GM21619 (cell line): ENCODE results near the gene MBOAT2.
"Not testable (repeated sequence)": the region's sequence is repeated elsewhere in the genome, so short reads cannot be mapped to it uniquely, and the experiment has no call there.

ENCODE experiments used
- ATAC-seq: cut with Tn5 transposase; IDR thresholded peaks from one replicate; pipeline ENCODE4 v1.9.1; 2021; ENCODE audit not compliant: unreplicated experiment

The MBOAT2 gene

GRCh38 chr2:8993902-8994278, 9.6 kb downstream of the MBOAT2 start:
- ATAC-seq = no peak

GRCh38 chr2:8993196-8993901, 10.1 kb downstream of the MBOAT2 start:
- ATAC-seq = no peak

- ATAC-seq = no peak
Observed at GRCh38 chr2:8992643-8993042, 10.8 kb downstream of the MBOAT2 start.

GRCh38 chr2:8989536-8990079, 13.9 kb downstream of the MBOAT2 start:
- no peak for ATAC-seq

GRCh38 chr2:8987410-8987809, 16.1 kb downstream of the MBOAT2 start:
- ATAC-seq = no peak

- no peak for ATAC-seq
Observed at GRCh38 chr2:8986327-8986976, 17.0 kb downstream of the MBOAT2 start.

GRCh38 chr2:8985561-8986326, 17.7 kb downstream of the MBOAT2 start:
- no peak for ATAC-seq

GRCh38 chr2:8984855-8985254, 18.6 kb downstream of the MBOAT2 start:
- peak; percentile 47 for ATAC-seq

- peak; percentile 46 for ATAC-seq
Observed at GRCh38 chr2:8984157-8984556, 19.3 kb downstream of the MBOAT2 start.

- no peak for ATAC-seq
Observed at GRCh38 chr2:8983571-8983970, 19.9 kb downstream of the MBOAT2 start.

GRCh38 chr2:8981876-8982275, 21.6 kb downstream of the MBOAT2 start:
- no peak for ATAC-seq

GRCh38 chr2:8980096-8980495, 23.4 kb downstream of the MBOAT2 start:
- no peak for ATAC-seq

- ATAC-seq = no peak
Observed at GRCh38 chr2:8977758-8978157, 25.7 kb downstream of the MBOAT2 start.

GRCh38 chr2:8976442-8977259, 26.8 kb downstream of the MBOAT2 start:
- ATAC-seq = no peak

GRCh38 chr2:8974016-8974415, 29.5 kb downstream of the MBOAT2 start:
- ATAC-seq = no peak

GRCh38 chr2:8973017-8973416, 30.5 kb downstream of the MBOAT2 start:
- not testable (repeated sequence) for ATAC-seq

GRCh38 chr2:8972535-8972934, 30.9 kb downstream of the MBOAT2 start:
- not testable (repeated sequence) for ATAC-seq

- ATAC-seq = not testable (repeated sequence)
Observed at GRCh38 chr2:8969348-8969747, 34.1 kb downstream of the MBOAT2 start.

GRCh38 chr2:8966123-8966908, 37.2 kb downstream of the MBOAT2 start:
- no peak for ATAC-seq
